Dermis microvascular lymphatic vessel endothelial cell (primary cell): ENCODE measurements around the gene MNDA. TPM values are rescaled to one million over a fixed set of nuclear protein-coding genes. Genes with fewer than 3 reads are reported as not detected.
"Not testable (repeated sequence)": the region's sequence is repeated elsewhere in the genome, so short reads cannot be mapped to it uniquely, and the experiment has no call there.

Experiments
- DNase-seq, 2 donors: peaks; one replicate each; pipeline versions ENCODE4 v3.0.0 to v3.0.0-alpha.2; 2010; ENCODE audit warnings: low read depth in 2 of 2
- total RNA-seq: library from RNA; depleted of rRNA; stranded (reverse); fragments of >200 nt; gene quantifications from 2 replicates; pipeline ENCODE4 v1.2.1, GENCODE V29; 2014

Gene MNDA
- total RNA-seq, 1 donor from 2014 or later: not detected

DNA sequence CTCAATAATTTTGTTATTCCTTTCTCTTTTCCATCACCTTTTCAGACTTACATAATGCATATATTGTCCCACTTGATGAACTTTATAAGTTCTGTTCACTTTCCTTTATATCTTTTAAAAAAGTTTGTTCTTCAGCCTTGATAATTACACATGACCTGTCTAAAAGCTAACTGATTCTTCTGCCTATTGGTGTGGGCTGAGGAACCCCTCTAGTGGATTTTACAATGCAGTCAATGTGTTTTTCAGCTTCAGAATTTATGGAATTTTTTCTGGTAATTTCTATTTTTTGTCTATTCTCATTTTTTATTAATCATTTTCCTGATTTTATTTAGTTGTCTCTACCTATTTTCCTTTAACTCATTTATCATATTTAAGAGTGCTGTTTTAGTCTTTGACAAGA is 7.5 kb downstream of the MNDA start:
- no peak for DNase-seq

DNA sequence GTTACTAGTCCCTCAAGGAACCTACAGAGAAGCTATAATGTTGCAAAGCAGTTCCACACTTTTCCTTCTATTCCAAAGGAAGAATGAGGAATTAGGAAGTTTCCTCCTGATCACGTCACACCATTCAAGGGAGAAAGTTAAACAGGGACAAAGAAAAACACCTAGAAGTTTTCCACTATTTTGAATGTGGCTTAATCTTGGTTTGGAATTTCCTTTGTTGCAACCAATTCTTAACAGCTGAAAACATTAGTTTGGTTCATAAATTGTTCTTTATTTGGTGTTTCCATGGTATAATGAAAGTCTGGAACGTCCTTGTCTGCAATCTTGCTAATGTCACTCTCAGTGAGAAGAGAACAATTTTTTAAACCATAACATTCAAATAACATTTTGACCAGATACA is 8.4 kb downstream of the MNDA start:
- DNase-seq: no peak

- DNase-seq: no peak
Measured at GRCh38 chr1:158840236-158840635, 9.1 kb downstream of the MNDA start.

- DNase-seq: no peak
Measured at GRCh38 chr1:158864595-158864994, 33.4 kb downstream of the MNDA start.

DNA sequence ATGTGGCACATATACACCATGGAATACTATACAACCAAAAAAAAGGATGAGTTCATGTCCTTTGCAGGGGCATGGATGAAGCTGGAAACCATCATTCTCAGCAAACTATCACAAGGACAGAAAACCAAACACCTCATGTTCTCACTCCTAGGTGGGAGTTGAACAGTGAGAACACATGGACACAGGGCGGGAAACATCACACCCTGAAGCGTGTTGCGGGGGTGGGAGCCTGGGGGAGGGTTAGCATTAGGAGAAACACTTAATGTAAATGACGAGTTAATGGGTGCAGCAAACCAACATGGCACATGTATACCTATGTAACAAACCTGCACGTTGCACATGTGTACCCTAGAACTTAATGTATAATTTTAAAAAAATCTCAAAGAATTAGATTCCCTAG is 39.3 kb downstream of the MNDA start:
- DNase-seq: not testable (repeated sequence)

DNA sequence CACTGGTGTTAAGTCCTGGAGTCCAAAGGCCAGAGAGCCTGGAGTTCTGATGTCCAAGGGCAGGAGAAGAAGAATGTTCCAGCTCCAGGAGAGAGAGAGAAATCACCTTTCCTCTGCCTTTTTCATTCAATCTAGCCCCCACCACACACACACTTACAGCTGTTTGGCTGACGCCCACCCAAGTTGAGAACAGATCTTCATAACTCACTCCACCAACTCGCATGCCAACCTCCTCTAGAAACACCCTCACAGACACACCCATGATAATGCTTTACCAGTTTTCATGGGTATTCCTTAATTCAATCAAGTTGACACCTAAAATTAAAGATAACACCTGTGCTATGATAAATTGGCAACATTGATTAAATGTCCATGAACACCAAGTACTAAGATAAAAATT is 42.0 kb downstream of the MNDA start:
- no peak for DNase-seq

DNA sequence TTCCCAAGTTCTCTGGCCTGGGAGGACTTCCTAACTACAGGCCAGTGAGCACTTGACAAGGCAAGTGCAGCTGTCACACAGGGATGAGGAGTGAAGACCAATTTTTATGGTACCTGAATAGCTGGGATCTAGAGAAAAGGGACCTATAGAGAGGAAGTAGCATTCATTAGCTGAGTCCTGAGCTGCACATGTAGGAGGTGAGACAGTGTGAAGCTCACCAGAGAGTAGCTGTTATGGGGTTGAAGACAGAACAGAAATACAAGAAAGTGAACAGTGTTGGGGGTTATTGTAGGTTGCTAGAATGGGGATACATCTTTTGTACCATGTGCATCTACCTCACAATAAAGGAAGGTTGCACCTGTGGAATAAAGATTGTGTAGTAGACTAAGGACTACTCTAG is 62.5 kb downstream of the MNDA start:
- no peak for DNase-seq

- DNase-seq: no peak
Measured at GRCh38 chr1:158898722-158899121, 67.6 kb downstream of the MNDA start.

Other genes starting within 250 kb of the MNDA start
- gene OR10Z1, start 226.1 kb upstream of the MNDA start, total RNA-seq: not detected in 2 replicates
- 1.3 and 2.0 TPM in 2 replicates for gene SPTA1, start 144.6 kb upstream of the MNDA start, total RNA-seq
- gene OR6K2, start 130.7 kb upstream of the MNDA start, total RNA-seq: not detected in 2 replicates
- not detected in 2 replicates for gene OR6K3, start 110.6 kb upstream of the MNDA start, total RNA-seq
- not detected in 2 replicates for gene OR6K6, start 76.6 kb upstream of the MNDA start, total RNA-seq
- not detected in 2 replicates for gene OR6N1, start 59.2 kb upstream of the MNDA start, total RNA-seq
- gene OR6N2, start 50.1 kb upstream of the MNDA start, total RNA-seq: not detected in 2 replicates
- not detected in 2 replicates for gene PYHIN1, start 100.2 kb downstream of the MNDA start, total RNA-seq
- 35.5 and 42.9 TPM in 2 replicates for gene IFI16, start 178.6 kb downstream of the MNDA start, total RNA-seq
- gene AIM2, start 245.4 kb downstream of the MNDA start, total RNA-seq: not detected in 2 replicates